Sigmoid colon (tissue), 7 donors: ENCODE data around the gene COL1A1. TPM values are rescaled to one million over a fixed set of nuclear protein-coding genes. Genes with fewer than 3 reads are reported as not detected.

Experiments used
- DNase-seq: peaks from one replicate; pipeline ENCODE4 v3.0.0-alpha.2; 2019
- H3K27ac ChIP-seq, 4 donors: fragments of 200-600 bp; sonication (generic); one replicate each; pipeline ENCODE4 v1.5.1; 2016 to 2019; ENCODE audit warnings: mild to moderate bottlenecking in 1 of 4
- H3K27me3 ChIP-seq, 3 donors: fragments of 200-600 bp; sonication (generic); one replicate each; pipeline ENCODE4 v1.5.1; 2019; ENCODE audit warnings: mild to moderate bottlenecking in 1 of 3
- H3K36me3 ChIP-seq, 4 donors: fragments of 200-600 bp; sonication (generic); one replicate each; pipeline ENCODE4 v1.5.1; 2016 to 2019
- H3K4me1 ChIP-seq, 4 donors: fragments of 200-600 bp; sonication (generic); one replicate each; pipeline ENCODE4 v1.5.1; 2017 to 2019
- H3K4me3 ChIP-seq, 4 donors: fragments of 200-600 bp; sonication (generic); one replicate each; pipeline ENCODE4 v1.5.1; 2017 to 2019; ENCODE audit warnings: mild to moderate bottlenecking in 2 of 4, moderate library complexity in 1 of 4
- H3K9me3 ChIP-seq, 4 donors: fragments of 200-600 bp in 3 of 4; sonication (generic) in 3 of 4; one replicate each; pipeline versions ENCODE4 v1.5.1 to v1.6.1; 2013 to 2019
- EP300 ChIP-seq, 4 donors: sonication (generic); formaldehyde crosslinking; IDR thresholded peaks; one replicate each; pipeline ENCODE4 v1.6.1; 2017; ENCODE audit warnings: antibody characterized with exemption in 4 of 4
- POLR2A ChIP-seq, 2 donors: fragments of 450-650 bp; IDR thresholded peaks; one replicate each; pipeline ENCODE4 v1.6.1; 2016; ENCODE audit warnings: antibody characterized with exemption in 2 of 2, mild to moderate bottlenecking in 2 of 2, moderate library complexity in 2 of 2
- POLR2AphosphoS5 ChIP-seq, 4 donors: sonication (generic); formaldehyde crosslinking; IDR thresholded peaks; one replicate each; pipeline ENCODE4 v1.6.1; 2017; ENCODE audit warnings: antibody characterized with exemption in 4 of 4
- WGBS, 2 donors: extraction: QIAGEN DNeasy Blood & Tissue Kit; methylation state at CpG; one replicate each; pipeline ENCODE4 v1.1.7; 2013; 5-methylcytosine and 5-hydroxymethylcytosine counted together
- intact Hi-C: fragments of 100-400 bp; cut with DNase I; formaldehyde crosslinking; loops from one replicate; pipeline ENCODE4 v1.15.1; 2023
- polyA plus RNA-seq, 3 donors: library from polyadenylated mRNA; stranded (reverse); fragments of 200-250 nt; gene quantifications; one replicate each; pipeline ENCODE4 v1.2.3, GENCODE V29; 2013
- total RNA-seq, 4 donors: library from RNA; depleted of rRNA; stranded (reverse); fragments of >200 nt; gene quantifications; one replicate each; pipeline ENCODE4 v1.1.0, GENCODE V29; 2016
- TF ChIP-seq, protein P1 (sequence below), 4 experiments: fragments of 450-650 bp in 3 of 4; fragments of 200-600 bp in 1 of 4; IDR thresholded peaks; one replicate each; pipeline ENCODE4 v1.5.1; 2016 to 2019; ENCODE audit warnings: antibody characterized with exemption in 4 of 4, mild to moderate bottlenecking in 3 of 4, moderate library complexity in 2 of 4
- donor health status: healthy with polysubstance abuse.
- donor health status: Bipolar disorder and iron deficiency.
- donor health status: healthy.

Gene COL1A1
- total and polyA plus RNA-seq, 7 donors, result 7.8 to 459 (median 49.2) TPM

DNA sequence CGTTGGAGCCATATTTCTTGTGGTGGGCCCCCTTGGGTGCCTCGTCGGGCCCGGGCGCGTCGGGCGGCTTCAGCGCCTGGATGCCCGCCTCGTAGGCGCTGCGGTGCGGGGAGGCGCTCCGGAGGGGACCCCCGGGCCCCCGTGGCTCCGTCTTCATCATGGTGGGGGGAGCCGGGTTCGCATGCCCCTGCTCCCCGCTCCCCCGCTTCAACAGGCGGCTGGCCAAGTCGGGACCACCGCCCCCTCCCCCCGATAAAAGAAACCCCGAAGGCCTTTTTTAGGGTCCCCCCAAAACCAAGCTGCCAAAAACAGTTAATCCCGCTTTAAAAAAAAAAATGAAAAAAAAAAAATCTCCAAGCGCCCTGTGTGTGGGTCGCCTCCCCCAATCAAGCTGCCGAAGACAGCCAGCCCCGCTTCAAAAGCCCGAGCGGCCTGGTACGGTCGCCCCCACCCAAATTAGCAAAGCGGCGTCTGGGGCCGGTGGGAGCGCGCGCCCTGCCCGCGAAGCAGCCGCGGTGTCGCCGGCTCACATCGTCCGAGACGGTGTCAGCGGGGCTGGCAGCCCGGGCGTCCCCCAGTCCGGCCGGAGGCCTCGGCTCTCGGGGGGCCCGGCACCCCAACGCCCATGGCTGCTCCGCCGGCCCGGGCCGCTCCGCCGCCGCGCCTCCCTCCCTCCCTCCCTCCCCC is 50.9 kb downstream of the COL1A1 start, which contains the start of gene PPP1R9B:
TSS of gene PPP1R9B (minus strand) at position 324 of the 687 bp plus-strand sequence. CDS start at position 160, 164 bp downstream.
- TF ChIP-seq EP300 (IDR thresholded peaks at IDR 0.05), result no peak
- TF ChIP-seq POLR2A (IDR thresholded peaks at IDR 0.05), result no peak
- TF ChIP-seq, protein P1, sequence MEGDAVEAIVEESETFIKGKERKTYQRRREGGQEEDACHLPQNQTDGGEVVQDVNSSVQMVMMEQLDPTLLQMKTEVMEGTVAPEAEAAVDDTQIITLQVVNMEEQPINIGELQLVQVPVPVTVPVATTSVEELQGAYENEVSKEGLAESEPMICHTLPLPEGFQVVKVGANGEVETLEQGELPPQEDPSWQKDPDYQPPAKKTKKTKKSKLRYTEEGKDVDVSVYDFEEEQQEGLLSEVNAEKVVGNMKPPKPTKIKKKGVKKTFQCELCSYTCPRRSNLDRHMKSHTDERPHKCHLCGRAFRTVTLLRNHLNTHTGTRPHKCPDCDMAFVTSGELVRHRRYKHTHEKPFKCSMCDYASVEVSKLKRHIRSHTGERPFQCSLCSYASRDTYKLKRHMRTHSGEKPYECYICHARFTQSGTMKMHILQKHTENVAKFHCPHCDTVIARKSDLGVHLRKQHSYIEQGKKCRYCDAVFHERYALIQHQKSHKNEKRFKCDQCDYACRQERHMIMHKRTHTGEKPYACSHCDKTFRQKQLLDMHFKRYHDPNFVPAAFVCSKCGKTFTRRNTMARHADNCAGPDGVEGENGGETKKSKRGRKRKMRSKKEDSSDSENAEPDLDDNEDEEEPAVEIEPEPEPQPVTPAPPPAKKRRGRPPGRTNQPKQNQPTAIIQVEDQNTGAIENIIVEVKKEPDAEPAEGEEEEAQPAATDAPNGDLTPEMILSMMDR (IDR thresholded peaks at IDR 0.05), result no peak
- TF ChIP-seq POLR2AphosphoS5 (IDR thresholded peaks at IDR 0.05), result no peak
- Histone ChIP-seq H3K27me3 (no peaks in the 10 kb centered on the region), H3K9me3 (no peaks in the 10 kb centered on the region), H3K4me3 (peak within 1 kb of the TSS; percentile 69 to 92 (median 82)), H3K36me3 (no peaks in the 10 kb centered on the region), H3K4me1 (peaks cover 0 to 85% (median 77%) of the 10 kb centered on the region in 4 donors), H3K27ac (peak within 1 kb of the TSS; percentile 89 to 95 (median 92))
- 0% methylated on average over 69 of the region's 69 CpGs for WGBS, 2 donors
- DNase-seq, result no peak
- intact Hi-C loops, result no loop called here

DNA sequence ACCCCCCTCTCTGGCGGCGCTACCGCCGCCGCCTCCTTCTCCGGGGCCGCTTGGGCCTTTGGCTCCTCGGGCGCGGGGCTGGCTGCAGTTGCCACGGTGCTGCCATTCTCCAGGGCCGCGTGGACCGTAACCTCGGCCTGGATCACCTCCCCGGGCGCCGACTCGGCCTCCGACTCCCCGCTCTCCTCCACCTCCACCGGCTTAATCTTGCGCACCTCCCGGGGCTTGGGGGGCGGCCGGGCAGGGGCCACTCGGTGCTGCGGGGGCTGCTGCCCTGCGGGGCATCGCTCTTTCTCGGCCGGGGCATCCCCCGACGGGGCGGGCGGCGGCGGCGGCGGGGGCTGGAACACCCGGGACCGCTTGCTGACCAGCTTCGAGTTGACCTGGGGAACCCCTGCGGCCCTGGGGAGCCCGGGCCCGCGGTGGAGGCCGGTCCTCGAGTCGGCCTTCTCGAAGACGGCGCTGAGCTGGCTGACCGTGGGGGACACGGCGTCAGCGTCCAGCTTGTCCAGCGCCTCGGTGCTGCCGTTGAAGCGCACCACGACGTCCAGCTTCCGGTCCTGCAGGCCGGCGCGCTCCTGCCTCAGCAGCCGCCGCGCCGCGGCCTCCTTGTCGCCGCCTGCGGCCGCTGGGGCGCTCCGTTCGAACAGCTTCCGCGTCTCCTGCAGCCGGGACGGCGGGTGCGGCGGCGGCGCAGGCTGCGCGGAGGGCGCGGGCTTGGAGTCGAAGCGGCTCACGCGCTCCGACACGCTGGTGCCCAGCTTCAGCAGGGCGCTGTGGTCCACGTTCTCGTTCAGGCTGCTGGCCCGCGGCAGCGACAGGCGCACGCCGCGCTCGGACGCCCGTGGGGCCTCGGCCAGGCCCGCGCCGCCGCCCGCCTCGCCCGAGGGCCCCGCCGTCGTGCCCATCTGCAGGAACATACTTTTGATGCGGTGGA is 51.7 kb downstream of the COL1A1 start:
- DNase-seq, result peak; percentile 80
- H3K9me3 ChIP-seq, result no peaks in the 10 kb centered on the region
- intact Hi-C loops, result no loop called here
- H3K4me3 ChIP-seq, result peak overlapping the region; percentile 69 to 92 (median 82)
- peak overlapping the region; percentile 89 to 95 (median 92) for H3K27ac ChIP-seq
- no peak for TF ChIP-seq POLR2A (IDR thresholded peaks at IDR 0.05)
- TF ChIP-seq EP300 (IDR thresholded peaks at IDR 0.05), result no peak
- TF ChIP-seq, protein P1 (IDR thresholded peaks at IDR 0.05), result peak in 1 of 4 experiments; percentile 15
- peak in 1 of 4 donors; percentile 15 for TF ChIP-seq POLR2AphosphoS5 (IDR thresholded peaks at IDR 0.05)
- WGBS, 2 donors, result 0 to 1% methylated on average over 123 of the region's 123 CpGs
- H3K36me3 ChIP-seq, result peaks cover 4 to 6% (median 4%) of the 10 kb centered on the region in 4 donors
- H3K4me1 ChIP-seq, result peaks cover 0 to 83% (median 70%) of the 10 kb centered on the region in 4 donors
- H3K27me3 ChIP-seq, result no peaks in the 10 kb centered on the region

DNA sequence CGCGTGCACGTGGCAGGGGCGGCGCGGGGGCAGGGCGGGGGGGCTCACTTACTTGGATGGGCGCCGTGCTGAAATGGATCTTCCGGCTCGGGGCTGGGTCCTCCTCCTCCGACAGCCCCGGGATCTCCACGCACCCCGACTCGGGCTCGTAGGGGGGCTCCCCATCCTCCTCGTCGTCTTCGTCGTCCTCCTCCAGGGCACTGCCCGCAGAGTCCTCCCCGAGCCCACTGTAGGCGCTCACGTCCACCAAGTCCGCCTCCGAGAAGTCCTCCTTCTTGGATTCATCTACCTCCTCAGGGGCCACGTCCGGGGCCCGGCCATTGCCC is 52.4 kb downstream of the COL1A1 start:
- peaks cover 4 to 12% (median 10%) of the 10 kb centered on the region in 4 donors for H3K36me3 ChIP-seq
- intact Hi-C loops, result no loop called here
- DNase-seq, result no peak
- peak overlapping the region; percentile 89 to 95 (median 92) for H3K27ac ChIP-seq
- peak overlapping the region; percentile 69 to 92 (median 82) for H3K4me3 ChIP-seq
- no peaks in the 10 kb centered on the region for H3K27me3 ChIP-seq
- TF ChIP-seq EP300 (IDR thresholded peaks at IDR 0.05) (no peak), POLR2A (IDR thresholded peaks at IDR 0.05) (no peak), POLR2AphosphoS5 (IDR thresholded peaks at IDR 0.05) (no peak)
- TF ChIP-seq, protein P1 (IDR thresholded peaks at IDR 0.05), result no peak
- peaks cover 0 to 77% (median 63%) of the 10 kb centered on the region in 4 donors for H3K4me1 ChIP-seq
- no peaks in the 10 kb centered on the region for H3K9me3 ChIP-seq
- WGBS, 2 donors, result 0% methylated on average over 30 of the region's 30 CpGs

DNA sequence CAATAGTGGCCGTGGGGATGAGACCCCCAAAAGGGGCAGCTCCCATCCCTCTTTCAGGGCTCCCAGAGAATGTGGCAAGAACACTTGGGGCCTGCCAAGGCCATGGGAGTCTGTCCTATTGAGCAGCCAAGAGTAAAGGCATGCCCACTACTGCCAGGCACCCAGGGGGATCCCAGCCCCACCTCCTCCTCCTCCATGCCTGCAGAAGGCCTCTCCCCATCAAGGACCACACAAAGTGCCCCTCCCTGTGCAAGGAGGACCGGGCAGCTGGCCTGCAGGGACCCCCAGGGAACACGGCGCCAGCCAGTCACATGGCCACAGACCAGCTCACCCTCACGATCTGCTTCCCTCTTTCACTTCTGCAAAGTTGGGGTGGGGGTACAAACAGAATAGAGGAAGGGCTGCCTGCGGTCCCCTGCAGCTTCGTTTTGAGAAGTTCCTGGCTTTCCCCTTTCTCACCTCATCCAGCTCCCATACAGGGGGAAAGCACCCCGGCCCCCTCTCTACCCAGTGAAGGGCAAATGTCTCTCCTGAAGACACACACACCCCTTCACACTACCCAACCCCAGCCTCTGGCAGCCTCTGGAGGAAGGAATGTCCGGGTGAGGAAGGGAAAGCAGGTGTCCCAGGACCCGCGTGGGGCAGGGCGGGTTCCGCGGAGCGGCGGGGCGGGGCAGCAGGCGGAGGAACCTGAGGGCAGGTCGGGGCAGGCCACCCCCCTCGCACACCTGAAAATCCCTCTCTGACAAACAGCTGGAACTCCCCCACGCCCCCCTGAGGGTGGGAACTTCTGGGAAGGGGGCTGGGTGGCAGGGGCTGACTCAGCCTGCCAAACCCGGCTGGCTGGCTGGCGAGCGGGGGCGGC is 53.0 kb downstream of the COL1A1 start:
- Histone ChIP-seq H3K4me1 (peaks cover 0 to 71% (median 57%) of the 10 kb centered on the region in 4 donors), H3K36me3 (peaks cover 4 to 18% (median 14%) of the 10 kb centered on the region in 4 donors), H3K27me3 (no peaks in the 10 kb centered on the region), H3K27ac (peak overlapping the region; percentile 89 to 95 (median 92)), H3K4me3 (peak overlapping the region; percentile 69 to 92 (median 82)), H3K9me3 (no peaks in the 10 kb centered on the region)
- WGBS, 2 donors, result 1 to 3% methylated on average over 25 of the region's 25 CpGs
- intact Hi-C loops, result no loop called here
- TF ChIP-seq POLR2A (IDR thresholded peaks at IDR 0.05) (no peak), EP300 (IDR thresholded peaks at IDR 0.05) (no peak), POLR2AphosphoS5 (IDR thresholded peaks at IDR 0.05) (no peak)
- TF ChIP-seq, protein P1 (IDR thresholded peaks at IDR 0.05), result peak in 2 of 4 experiments; percentile 14 to 27
- DNase-seq, result no peak
